CD4-positive, alpha-beta T cell treated with Interleukin-4 for 1 hour (primary cell): ENCODE data around the gene PICK1.
"Not testable (repeated sequence)": the region's sequence is repeated elsewhere in the genome, so short reads cannot be mapped to it uniquely, and the experiment has no call there.

Experiments
- DNase-seq, 2 donors: peaks; one replicate each; pipeline ENCODE4 v3.0.0-alpha.2; 2020 to 2022

PICK1 gene

GRCh38 chr22:38075105-38075825 is 18.1 kb downstream of the PICK1 start:
- no peak for DNase-seq

GRCh38 chr22:38075961-38076360 is 18.8 kb downstream of the PICK1 start:
- no peak for DNase-seq

DNA sequence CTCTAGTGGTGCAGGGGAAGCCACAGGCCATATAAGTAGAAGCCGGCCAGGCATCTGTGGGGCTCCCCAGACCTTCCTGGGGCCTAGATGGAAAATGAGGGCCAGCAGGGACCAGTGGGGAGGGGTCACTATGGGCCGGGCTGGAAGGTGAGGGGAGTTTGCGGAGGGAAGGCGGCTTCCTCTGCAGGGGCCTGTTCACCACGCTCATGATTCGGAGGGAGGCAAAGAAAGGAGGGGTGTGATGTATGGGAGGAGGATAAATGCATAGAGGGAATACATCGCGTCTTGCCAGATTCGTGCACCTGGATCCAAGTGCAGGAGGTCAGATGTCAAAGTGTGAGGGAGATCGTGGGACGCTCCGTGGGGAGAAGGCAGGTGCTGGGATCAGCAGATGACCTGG is 19.9 kb downstream of the PICK1 start:
- no peak for DNase-seq

- DNase-seq, result no peak
These were observed 20.4 kb downstream of the PICK1 start for GRCh38 chr22:38077595-38077994.

DNA sequence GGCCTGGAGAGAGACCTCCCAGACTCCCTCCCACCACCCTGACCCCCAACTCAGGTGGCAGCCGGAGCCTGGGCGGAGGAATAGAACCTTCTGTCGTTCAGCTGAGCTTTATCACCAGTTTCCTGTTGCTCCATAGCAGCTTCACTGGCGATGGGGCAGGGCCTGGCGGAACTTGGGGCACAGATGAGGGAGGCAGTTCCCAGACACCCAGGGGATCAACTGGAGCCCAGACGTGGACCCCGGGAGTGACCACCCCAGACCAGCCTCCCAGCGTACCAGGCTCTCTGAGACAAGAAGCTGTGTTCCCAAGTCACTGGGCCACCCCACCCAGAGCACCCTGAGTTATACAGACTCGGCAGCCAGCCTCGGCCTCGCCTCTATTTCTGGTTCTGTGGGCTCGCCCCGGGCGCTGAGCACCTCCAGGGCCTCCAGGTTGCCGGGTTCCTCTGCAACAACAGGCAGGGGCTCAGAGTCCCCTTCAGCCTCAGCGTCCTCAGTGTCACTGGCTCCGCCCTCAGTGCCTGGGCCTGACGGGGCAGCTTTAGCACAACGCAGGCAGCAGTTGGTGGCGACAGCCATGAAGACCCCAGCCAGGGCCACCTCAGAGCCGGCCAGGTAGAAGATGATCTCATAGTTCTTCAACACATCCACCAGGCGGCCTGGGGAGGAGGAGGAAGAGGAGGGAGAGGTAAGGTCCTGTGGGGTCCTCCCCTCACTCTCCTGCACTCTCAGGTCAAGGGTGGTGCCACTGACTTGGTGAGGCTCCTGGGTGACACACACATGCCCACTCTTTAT is 21.0 kb downstream of the PICK1 start:
- DNase-seq, result no peak

- not testable (repeated sequence) for DNase-seq
These were observed 22.0 kb downstream of the PICK1 start for GRCh38 chr22:38079208-38079607.

- DNase-seq, result no peak
These were observed 22.6 kb downstream of the PICK1 start for GRCh38 chr22:38079804-38080203.

- DNase-seq, result no peak
These were observed 23.3 kb downstream of the PICK1 start for GRCh38 chr22:38080474-38080849.

DNA sequence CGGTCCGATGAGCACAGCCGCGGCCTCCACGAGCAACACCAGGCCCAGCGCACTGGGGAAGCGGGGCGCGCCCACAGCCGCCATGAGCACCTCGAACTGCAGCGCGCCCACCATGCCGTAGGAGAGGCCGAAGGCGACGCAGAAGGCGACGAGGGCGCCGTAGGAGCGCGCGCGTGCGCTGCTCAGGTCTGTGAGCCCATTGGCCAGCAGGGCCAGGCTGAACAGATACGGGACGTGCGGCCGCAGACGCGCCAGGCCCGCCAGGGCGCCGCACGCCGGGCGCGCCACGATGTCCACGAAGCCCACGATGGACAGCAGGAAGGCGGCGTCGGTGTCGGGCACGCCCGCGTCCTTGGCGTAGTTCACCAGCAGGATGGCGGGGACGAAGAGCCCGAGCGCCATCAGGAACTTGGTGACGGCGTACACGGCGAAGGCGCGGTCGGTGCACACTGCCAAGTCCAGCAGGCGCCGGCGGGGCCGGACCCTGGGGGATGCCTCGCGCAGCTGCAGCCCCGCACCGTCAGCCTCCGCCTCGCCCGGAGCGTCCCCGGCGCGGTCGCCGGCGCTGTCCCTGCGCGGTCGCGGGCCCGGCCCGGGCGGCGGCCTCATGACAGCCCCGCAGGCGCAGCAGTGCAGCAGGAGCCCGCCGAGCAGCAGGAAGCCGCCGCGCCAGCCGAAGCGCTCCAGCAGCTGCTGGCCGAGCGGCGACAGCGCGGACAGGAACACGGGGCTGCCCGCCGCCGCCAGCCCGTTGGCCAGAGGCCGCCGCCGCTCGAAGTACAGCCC is 23.8 kb downstream of the PICK1 start:
- no peak for DNase-seq

DNA sequence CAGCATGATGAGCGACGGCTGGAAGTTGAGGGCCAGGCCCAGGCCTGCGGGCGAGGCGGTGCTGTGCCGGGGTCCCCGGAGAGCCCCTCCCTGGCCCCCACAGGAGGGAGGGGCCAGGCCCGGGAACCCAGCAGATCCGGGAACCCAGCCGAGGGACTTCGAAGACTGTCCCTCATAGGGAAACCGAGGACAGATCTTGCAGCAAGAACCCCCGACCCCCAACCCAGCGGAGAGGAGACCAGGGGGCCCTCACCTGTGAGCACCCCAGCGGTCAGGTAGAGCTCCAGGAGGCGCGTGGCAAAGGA is 24.4 kb downstream of the PICK1 start:
- no peak for DNase-seq

DNA sequence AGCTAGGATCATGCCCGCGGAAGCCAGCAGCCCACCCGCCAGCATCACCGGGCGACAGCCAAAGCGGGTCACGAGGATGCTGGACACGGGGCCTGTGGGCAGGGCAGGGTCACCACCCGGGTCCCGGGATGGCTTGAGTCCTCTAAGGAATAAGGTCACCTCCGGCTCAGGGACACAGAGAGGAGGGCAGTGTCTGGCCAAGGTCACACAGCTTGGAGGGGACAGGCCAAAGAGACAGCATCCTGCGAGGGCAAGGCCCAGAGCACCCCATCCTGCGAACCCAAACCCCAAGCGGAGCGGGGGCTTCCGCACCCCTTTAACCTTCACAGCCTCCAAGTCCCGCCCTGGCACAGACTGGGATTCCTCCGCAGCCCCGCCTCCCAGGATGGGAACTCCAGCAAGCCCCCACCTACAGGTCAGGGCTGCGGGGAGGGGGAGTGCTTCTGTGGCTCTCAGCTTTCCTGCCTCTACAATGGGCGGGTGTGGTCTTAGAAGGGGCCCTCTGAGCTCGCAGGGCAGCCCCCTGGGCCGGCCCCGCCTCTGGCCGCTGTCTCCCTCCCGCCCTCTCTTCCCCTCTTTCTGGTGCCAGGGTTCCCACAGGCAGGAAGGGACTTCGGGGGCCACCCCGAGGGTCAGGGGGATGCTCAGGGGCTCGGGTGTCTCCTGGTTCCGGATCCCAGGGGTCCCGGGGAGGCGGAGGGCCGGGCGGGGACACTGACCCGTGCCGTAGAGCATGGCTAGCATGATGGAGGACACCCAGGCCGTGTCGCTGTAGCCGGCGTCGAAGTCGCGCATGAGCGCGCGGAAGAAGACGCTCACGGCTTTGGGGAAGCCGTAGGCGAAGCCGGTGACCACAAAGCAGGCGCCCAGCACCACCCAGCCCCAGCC is 25.0 kb downstream of the PICK1 start:
- no peak for DNase-seq

GRCh38 chr22:38082986-38083710 is 25.9 kb downstream of the PICK1 start:
- no peak for DNase-seq

DNA sequence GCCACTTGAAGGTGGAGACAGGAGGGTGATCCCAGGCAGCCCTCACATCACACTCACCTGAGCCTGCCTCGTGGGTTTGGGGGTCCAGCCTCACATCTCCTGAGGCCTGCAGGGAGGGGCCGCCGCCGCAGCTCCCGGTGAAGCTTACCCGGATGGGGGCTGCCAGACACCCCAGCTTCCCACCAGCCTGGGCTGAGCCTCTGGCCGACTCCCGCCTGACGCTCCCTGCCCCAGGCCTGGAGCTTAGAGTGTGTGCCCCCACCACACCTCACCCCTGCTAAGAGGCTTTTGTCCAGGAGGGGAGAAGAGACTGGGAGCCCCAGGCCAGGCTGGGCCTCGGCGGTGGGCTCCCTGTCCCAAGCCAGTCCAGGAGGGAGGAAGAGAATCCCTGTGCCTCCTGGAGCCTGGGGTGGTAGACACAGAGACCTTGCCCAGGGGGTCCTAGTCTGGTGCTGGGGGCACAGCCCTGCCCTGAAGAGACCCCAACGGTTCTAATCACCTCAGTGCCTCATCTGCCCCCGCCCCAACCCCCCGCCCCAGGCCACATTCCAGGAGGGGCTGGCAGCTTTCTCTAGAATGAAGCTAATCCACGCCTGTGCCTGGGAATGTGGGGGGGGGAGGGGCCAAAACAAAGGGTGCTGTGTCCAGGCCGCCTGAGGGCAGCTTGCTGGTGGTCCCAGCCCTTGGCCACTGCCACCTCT is 26.9 kb downstream of the PICK1 start, which contains the start of gene SLC16A8:
Gene SLC16A8 (minus strand): TSS at position 254 of the 701 bp plus-strand sequence. CDS start 1,311 bp downstream, outside the sequence.
- no peak for DNase-seq

DNA sequence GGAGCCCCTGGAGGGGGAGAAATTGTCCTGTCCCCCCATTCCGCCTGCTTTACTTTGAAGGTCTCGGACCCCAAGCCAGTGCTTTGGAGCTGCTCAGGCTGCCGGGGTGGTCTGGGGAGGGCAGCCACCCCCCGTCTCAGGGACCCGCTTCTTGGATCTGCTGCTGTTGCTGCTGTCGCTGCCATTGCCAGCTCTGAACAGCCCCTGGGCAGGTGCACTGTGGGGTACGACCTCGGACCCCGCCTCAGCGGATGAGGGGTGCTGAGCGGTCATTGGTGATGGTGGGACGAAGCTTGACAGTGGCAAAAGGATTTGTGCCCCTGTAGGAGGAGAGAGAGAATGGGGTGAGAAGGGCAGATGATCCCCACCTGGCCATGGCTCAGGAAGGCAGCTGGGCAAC is 27.9 kb downstream of the PICK1 start:
- DNase-seq, result no peak

- DNase-seq, result no peak
These were observed 28.3 kb downstream of the PICK1 start for GRCh38 chr22:38085501-38085900.

GRCh38 chr22:38086001-38086845 is 29.0 kb downstream of the PICK1 start:
- no peak for DNase-seq

- no peak for DNase-seq
These were observed 29.7 kb downstream of the PICK1 start for GRCh38 chr22:38086942-38087341.

- DNase-seq, result no peak
These were observed 30.7 kb downstream of the PICK1 start for GRCh38 chr22:38087855-38088254.

DNA sequence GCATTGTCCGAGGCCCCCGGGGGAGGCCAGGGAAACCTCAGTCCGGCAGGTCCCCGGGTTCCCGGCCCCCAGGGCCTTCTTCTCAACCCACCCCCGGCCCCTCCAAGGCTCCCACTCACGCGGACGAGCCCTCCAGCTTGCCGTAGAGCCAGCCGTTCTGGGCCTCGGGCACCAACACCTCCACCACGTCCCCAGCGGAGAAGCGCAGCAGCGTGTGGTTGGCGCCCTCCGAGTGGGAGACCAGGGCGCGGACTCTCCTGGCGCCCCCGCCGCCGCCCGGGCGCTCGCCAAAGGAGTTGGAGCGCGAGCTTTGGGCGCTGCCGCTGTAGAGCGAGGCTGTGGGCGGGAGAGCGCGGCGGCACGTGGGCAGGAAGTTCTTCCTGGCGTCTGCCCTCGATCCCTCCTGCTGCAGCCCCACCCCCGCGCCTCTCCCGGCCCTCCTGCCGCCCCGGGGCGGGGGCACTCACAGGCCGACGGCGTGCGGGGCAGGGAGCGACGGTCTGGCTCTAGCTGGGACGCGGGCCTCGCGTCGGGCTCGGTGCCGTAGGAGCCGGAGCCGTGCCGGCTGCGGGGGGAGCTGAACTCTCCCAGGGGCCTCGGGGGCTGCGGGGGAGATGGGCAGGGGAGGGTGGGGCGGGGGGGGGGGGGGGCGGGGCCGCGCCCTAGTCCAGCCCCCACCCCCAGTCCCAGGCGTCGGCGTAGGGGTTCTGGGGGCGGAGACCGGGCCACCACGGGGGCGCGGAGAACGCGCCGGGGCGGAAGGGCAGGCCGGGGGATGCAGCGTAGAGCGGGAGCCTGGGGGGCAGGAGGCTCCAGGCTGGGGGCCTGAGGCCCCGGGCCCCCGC is 31.6 kb downstream of the PICK1 start:
- no peak for DNase-seq
